ENCODE measurements around the gene MED25.
"Not testable (repeated sequence)": the region's sequence is repeated elsewhere in the genome, so short reads cannot be mapped to it uniquely, and the experiment has no call there.

MED25 gene

DNA sequence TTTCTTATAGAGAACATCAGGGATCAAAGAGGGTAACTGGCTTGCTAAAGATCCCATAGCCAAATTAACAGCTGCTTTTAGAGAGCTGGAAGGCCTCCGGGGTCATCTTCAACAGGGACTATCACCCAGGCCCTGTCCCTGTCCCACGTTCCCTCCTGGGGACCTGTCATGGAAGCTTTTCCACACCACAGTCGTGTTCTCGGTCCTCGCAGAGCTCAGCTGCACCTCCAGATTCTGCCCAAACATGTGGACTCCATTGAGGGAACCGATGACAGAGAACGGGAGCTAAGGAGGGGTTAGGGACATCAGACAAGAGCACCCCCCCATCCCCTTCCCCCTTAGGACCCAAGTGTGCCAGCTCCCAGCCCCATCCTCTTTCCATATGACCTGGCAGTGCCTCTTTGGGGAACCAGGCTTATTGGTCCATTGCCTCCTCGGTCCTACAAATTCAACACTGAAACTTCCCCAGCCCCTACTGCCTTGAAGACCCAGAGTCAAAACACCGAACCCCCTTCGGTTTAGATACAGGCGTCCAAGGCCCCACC, 5.6 kb upstream of the MED25 start:
- peaks cover 17% of the 10 kb centered on the region for H3K4me1 ChIP-seq (ENCODE audit: insufficient read depth, low read length)
- peak overlapping the region; percentile 29 for H2AFZ ChIP-seq (ENCODE audit: low read depth, low read length)
- H3K9me3 ChIP-seq (ENCODE audit: low read length): no peaks in the 10 kb centered on the region

GRCh38 chr19:49812997-49813861, 4.9 kb upstream of the MED25 start, which contains the start of gene FUZ:
TSS of gene FUZ (minus strand) at chr19:49813292. CDS start at chr19:49813106, 186 bp downstream.
- H3K9me3 ChIP-seq (ENCODE audit: low read length): no peaks in the 10 kb centered on the region
- H3K27me3 ChIP-seq (ENCODE audit: insufficient read depth, low read length): no peaks in the 10 kb centered on the region

More for the DNA sequence above, 5.6 kb upstream of the MED25 start:
- Histone ChIP-seq H3K27me3 (ENCODE audit: insufficient read depth, low read length) (no peaks in the 10 kb centered on the region), H3K4me3 (ENCODE audit: low read length) (peak overlapping the region; percentile 76), H3K36me3 (ENCODE audit: insufficient read depth, low read length) (peaks cover 6% of the 10 kb centered on the region)

GRCh38 chr19:49814010-49814409, 4.1 kb upstream of the MED25 start:
- H3K9me3 ChIP-seq (ENCODE audit: low read length): no peaks in the 10 kb centered on the region
- no peak overlapping the region for H2AFZ ChIP-seq (ENCODE audit: low read depth, low read length)
- peak overlapping the region; percentile 76 for H3K4me3 ChIP-seq (ENCODE audit: low read length)
- H3K4me1 ChIP-seq (ENCODE audit: insufficient read depth, low read length): peaks cover 23% of the 10 kb centered on the region
- no peaks in the 10 kb centered on the region for H3K36me3 ChIP-seq (ENCODE audit: insufficient read depth, low read length)
- H3K27me3 ChIP-seq (ENCODE audit: insufficient read depth, low read length): no peaks in the 10 kb centered on the region

More at GRCh38 chr19:49812997-49813861, 4.9 kb upstream of the MED25 start, which contains the start of gene FUZ:
- Histone ChIP-seq H3K4me1 (ENCODE audit: insufficient read depth, low read length) (peaks cover 17% of the 10 kb centered on the region), H3K4me3 (ENCODE audit: low read length) (peak within 1 kb of the TSS; percentile 76), H2AFZ (ENCODE audit: low read depth, low read length) (peak within 1 kb of the TSS; percentile 29), H3K36me3 (ENCODE audit: insufficient read depth, low read length) (peaks cover under 1% of the 10 kb centered on the region)

- H3K4me1 ChIP-seq (ENCODE audit: insufficient read depth, low read length): peaks cover 30% of the 10 kb centered on the region
- no peak overlapping the region for H3K4me3 ChIP-seq (ENCODE audit: low read length)
- H3K27me3 ChIP-seq (ENCODE audit: insufficient read depth, low read length): no peaks in the 10 kb centered on the region
- H3K9me3 ChIP-seq (ENCODE audit: low read length): no peaks in the 10 kb centered on the region
- H3K36me3 ChIP-seq (ENCODE audit: insufficient read depth, low read length): peaks cover 14% of the 10 kb centered on the region
- peak overlapping the region; percentile 84 for H2AFZ ChIP-seq (ENCODE audit: low read depth, low read length)
These were observed 1.5 kb upstream of the MED25 start for GRCh38 chr19:49816590-49816989.

DNA sequence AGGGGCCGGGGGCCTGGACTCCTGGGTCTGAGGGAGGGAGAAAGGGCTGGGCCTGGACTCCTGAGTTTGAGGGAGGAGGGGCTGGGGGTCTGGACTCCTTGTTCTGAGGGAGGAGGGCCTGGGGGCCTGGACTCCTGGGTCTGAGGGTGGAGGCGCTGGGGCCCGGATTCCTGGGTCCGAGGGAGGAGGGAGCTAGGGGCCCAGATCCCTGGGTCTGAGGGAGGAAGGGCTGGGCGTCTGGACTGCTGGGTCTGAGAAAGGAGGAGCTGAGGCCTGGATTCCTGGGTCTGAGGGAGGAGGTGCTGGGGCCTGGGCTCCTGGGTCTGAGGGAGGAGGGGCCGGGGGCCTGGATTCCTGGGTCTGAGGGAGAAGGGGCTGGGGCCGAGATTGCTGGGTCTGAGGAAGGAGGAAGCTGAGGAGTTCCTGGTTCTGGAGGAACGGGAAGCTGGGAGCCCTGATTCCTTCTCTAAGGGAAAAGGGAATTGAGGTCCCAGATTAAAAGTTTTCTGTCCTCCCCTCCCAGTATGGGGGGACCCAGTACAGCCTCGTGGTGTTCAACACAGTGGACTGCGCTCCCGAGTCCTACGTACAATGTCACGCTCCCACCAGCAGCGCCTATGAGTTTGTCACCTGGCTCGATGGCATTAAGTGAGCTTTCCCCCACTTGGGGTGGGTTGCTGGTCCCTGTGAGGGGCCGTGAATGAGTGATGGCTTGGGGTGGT, 721 bp downstream of the MED25 start:
- peak overlapping the region; percentile 99 for H3K4me3 ChIP-seq (ENCODE audit: low read length)
- H3K9me3 ChIP-seq (ENCODE audit: low read length): no peaks in the 10 kb centered on the region
- H3K36me3 ChIP-seq (ENCODE audit: insufficient read depth, low read length): peaks cover 26% of the 10 kb centered on the region
- peak overlapping the region; percentile 84 for H2AFZ ChIP-seq (ENCODE audit: low read depth, low read length)
- H3K4me1 ChIP-seq (ENCODE audit: insufficient read depth, low read length): peaks cover 21% of the 10 kb centered on the region
- H3K27me3 ChIP-seq (ENCODE audit: insufficient read depth, low read length): no peaks in the 10 kb centered on the region

DNA sequence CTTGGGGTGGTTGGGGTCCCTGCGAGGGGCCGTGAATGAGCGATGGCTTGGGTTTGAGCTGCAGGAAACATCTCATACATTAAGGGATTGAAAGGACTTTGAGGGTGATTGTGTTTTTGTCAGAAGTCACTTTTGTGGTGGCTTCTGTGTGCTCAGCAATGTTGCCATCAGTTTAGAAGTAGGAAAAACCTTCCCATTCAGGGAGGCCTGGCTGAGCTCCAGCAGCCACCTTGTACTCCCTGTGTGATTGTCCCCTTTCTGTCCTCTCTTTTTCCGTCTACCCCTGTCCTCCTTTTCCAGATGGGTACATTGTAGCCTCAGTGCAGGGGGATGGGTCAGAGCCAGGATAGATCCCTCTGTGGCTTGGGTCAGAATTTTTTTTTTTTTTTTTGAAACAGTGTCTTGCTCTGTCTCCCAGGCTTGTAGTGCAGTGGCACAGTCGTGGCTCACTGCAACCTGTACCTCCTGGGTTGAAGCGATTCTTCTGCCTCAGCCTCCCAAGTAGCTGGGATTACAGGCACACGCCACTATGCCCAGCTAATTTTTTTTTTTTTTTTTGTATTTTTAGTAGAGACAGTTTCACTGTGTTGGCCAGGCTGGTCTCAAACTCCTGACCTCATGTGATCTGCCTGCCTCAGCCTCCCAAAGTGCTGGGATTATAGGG, 1.5 kb downstream of the MED25 start:
- H2AFZ ChIP-seq (ENCODE audit: low read depth, low read length); H3K9me3 ChIP-seq (ENCODE audit: low read length); H3K27me3 ChIP-seq (ENCODE audit: insufficient read depth, low read length): not testable (repeated sequence)
- peak overlapping the region; percentile 99 for H3K4me3 ChIP-seq (ENCODE audit: low read length)
- peaks cover 17% of the 10 kb centered on the region for H3K4me1 ChIP-seq (ENCODE audit: insufficient read depth, low read length)
- peaks cover 32% of the 10 kb centered on the region for H3K36me3 ChIP-seq (ENCODE audit: insufficient read depth, low read length)

GRCh38 chr19:49820125-49820524, 2.0 kb downstream of the MED25 start:
- Histone ChIP-seq H3K4me1 (ENCODE audit: insufficient read depth, low read length) (peaks cover 17% of the 10 kb centered on the region), H3K27me3 (ENCODE audit: insufficient read depth, low read length) (no peaks in the 10 kb centered on the region), H3K4me3 (ENCODE audit: low read length) (no peak overlapping the region), H2AFZ (ENCODE audit: low read depth, low read length) (no peak overlapping the region), H3K36me3 (ENCODE audit: insufficient read depth, low read length) (peaks cover 33% of the 10 kb centered on the region), H3K9me3 (ENCODE audit: low read length) (no peaks in the 10 kb centered on the region)

- Histone ChIP-seq H3K27me3 (ENCODE audit: insufficient read depth, low read length) (no peaks in the 10 kb centered on the region), H2AFZ (ENCODE audit: low read depth, low read length) (no peak overlapping the region), H3K36me3 (ENCODE audit: insufficient read depth, low read length) (peaks cover 47% of the 10 kb centered on the region), H3K4me3 (ENCODE audit: low read length) (no peak overlapping the region), H3K9me3 (ENCODE audit: low read length) (no peaks in the 10 kb centered on the region), H3K4me1 (ENCODE audit: insufficient read depth, low read length) (peaks cover 16% of the 10 kb centered on the region)
These were observed 5.4 kb downstream of the MED25 start for GRCh38 chr19:49823472-49823871.

DNA sequence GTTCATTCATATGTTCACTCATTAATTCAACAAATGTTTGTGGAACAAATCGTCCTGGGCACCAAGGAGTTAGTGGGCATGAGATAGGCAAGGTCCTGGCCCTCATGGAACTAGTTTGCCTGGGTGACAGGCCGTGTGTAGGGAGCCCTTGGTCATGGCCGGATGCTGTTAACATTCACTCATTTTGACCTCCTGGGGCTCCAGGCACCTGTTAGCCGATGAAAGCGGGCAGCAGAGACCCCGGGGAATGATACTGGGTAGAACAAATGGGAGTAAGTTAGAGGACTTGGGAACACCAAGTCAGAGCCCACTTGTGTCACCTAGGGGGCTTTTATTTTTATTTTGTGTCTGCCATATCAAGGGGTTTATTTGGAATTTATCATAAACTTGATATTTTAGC, 6.6 kb downstream of the MED25 start:
- Histone ChIP-seq H3K9me3 (ENCODE audit: low read length) (no peaks in the 10 kb centered on the region), H3K27me3 (ENCODE audit: insufficient read depth, low read length) (no peaks in the 10 kb centered on the region), H3K36me3 (ENCODE audit: insufficient read depth, low read length) (peaks cover 56% of the 10 kb centered on the region), H3K4me1 (ENCODE audit: insufficient read depth, low read length) (peaks cover 5% of the 10 kb centered on the region), H3K4me3 (ENCODE audit: low read length) (no peak overlapping the region), H2AFZ (ENCODE audit: low read depth, low read length) (no peak overlapping the region)

- Histone ChIP-seq H3K9me3 (ENCODE audit: low read length) (no peaks in the 10 kb centered on the region), H3K27me3 (ENCODE audit: insufficient read depth, low read length) (no peaks in the 10 kb centered on the region), H2AFZ (ENCODE audit: low read depth, low read length) (no peak overlapping the region), H3K36me3 (ENCODE audit: insufficient read depth, low read length) (peaks cover 65% of the 10 kb centered on the region), H3K4me1 (ENCODE audit: insufficient read depth, low read length) (no peaks in the 10 kb centered on the region), H3K4me3 (ENCODE audit: low read length) (no peak overlapping the region)
These were observed 8.9 kb downstream of the MED25 start for GRCh38 chr19:49827034-49827433.

DNA sequence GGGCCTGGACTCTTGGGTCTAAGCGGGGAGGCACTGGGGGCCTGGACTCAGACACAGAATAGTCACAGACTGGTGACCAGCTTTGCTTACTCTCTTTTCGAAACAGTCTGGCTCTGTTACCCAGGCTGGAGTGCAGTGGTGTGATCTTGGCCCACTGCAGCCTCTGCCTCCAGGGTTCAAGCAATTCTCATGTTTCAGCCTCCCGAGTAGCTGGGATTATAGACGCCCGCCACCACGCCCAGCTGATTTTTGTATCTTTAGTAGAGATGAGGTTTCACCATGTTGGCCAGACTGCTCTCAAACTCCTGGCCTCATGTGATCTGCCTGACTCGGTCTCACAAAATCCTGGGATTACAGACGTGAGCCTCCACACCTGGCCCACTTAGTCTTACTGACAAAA, 11.1 kb downstream of the MED25 start:
- H2AFZ ChIP-seq (ENCODE audit: low read depth, low read length): no peak overlapping the region
- H3K36me3 ChIP-seq (ENCODE audit: insufficient read depth, low read length): peaks cover 69% of the 10 kb centered on the region
- no peaks in the 10 kb centered on the region for H3K4me1 ChIP-seq (ENCODE audit: insufficient read depth, low read length)

DNA sequence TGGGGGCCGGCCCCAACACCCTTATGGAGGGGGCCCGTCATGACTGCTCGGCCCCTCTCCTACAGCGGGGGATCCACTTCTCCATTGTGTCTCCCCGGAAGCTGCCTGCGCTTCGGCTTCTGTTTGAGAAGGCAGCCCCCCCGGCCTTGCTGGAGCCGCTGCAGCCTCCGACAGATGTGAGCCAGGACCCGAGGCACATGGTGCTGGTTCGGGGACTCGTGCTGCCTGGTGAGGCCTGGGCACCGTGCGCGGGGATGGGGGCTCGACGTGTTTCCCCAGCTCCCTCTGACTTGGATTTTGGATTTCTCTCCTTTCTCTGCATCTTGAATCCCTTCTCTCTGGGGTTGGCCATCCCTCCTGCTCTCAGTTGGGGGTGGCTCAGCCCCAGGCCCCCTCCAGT, 11.6 kb downstream of the MED25 start:
- H2AFZ ChIP-seq (ENCODE audit: low read depth, low read length): no peak overlapping the region
- no peaks in the 10 kb centered on the region for H3K27me3 ChIP-seq (ENCODE audit: insufficient read depth, low read length)
- no peaks in the 10 kb centered on the region for H3K4me1 ChIP-seq (ENCODE audit: insufficient read depth, low read length)
- H3K4me3 ChIP-seq (ENCODE audit: low read length): no peak overlapping the region
- no peaks in the 10 kb centered on the region for H3K9me3 ChIP-seq (ENCODE audit: low read length)
- H3K36me3 ChIP-seq (ENCODE audit: insufficient read depth, low read length): peaks cover 72% of the 10 kb centered on the region

More for the DNA sequence above, 11.1 kb downstream of the MED25 start:
- H3K27me3 ChIP-seq (ENCODE audit: insufficient read depth, low read length): no peaks in the 10 kb centered on the region
- no peak overlapping the region for H3K4me3 ChIP-seq (ENCODE audit: low read length)
- H3K9me3 ChIP-seq (ENCODE audit: low read length): no peaks in the 10 kb centered on the region

Data from neuron (in vitro differentiated cells).